ENCODE results near the gene TMBIM1. TPM values are rescaled to one million over a fixed set of nuclear protein-coding genes. Genes with fewer than 3 reads are reported as not detected.
A peak's percentile ranks its signal among the peaks of the same experiment; 100 is the strongest.

Gene TMBIM1
- total and polyA plus RNA-seq, 4 donors = 92.1 to 258 (median 147) TPM

- DNase-seq (no peak), ATAC-seq (ENCODE audit: insufficient read depth, low FRiP score) (no peak)
- no peak for TF ChIP-seq CTCF (IDR thresholded peaks at IDR 0.05; ENCODE audit: control extremely low read depth, extremely low read depth)
- Histone ChIP-seq H3K4me1 (ENCODE audit: control insufficient read depth in 5 of 5, insufficient read depth in 5 of 5, low read length in 5 of 5) (peaks cover 0 to 17% (median 6%) of the 10 kb centered on the region in 5 donors), H3K27me3 (ENCODE audit: control insufficient read depth in 3 of 3, insufficient read depth in 3 of 3, low read length in 2 of 3) (no peaks in the 10 kb centered on the region), H3K27ac (ENCODE audit: low read depth in 1 of 2, low read length in 1 of 2) (no peak overlapping the region), H3K36me3 (ENCODE audit: control insufficient read depth in 4 of 4, insufficient read depth in 4 of 4, low read length in 4 of 4) (peaks cover 32 to 49% (median 41%) of the 10 kb centered on the region in 4 donors), H3K9ac (ENCODE audit: insufficient read depth in 1 of 2, low read length in 2 of 2) (no peak overlapping the region), H3K9me3 (ENCODE audit: control insufficient read depth in 4 of 4, insufficient read depth in 3 of 4, low read length in 3 of 4) (no peaks in the 10 kb centered on the region), H3K4me3 (no peak overlapping the region)
- 5 to 6% methylated on average over 1 of the region's 1 CpG for WGBS, 2 donors
Observed at GRCh38 chr2:218230882-218231281, 61.4 kb downstream of the TMBIM1 start.

DNA sequence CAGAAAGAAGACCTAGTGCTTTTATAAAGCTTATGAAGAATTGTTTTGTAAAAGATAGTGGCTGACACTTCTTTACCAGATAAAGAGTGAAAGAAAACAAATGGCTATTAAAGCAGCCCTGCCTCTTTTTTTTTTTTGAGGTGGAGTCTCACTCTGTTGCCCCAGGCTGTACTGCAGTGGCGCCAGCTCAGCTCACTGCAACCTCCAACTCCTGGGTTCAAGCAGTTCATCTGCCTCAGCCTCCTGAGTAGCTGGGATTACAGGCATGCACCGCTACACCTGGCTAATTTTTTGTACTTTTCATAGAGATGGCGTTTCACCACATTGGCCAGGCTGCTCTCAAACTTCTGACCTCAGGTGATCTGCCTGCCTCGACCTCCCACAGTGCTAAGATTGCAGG, 62.5 kb downstream of the TMBIM1 start:
- no peak for DNase-seq
- WGBS, 2 donors = 82% methylated on average over 4 of the region's 4 CpGs
- H3K4me3 ChIP-seq = no peak overlapping the region
- peaks cover 28 to 43% (median 36%) of the 10 kb centered on the region in 4 donors for H3K36me3 ChIP-seq (ENCODE audit: control insufficient read depth in 4 of 4, insufficient read depth in 4 of 4, low read length in 4 of 4)
- H3K27ac ChIP-seq (ENCODE audit: low read depth in 1 of 2, low read length in 1 of 2) = peak overlapping the region in 1 of 2 donors; percentile 39
- H3K9ac ChIP-seq (ENCODE audit: insufficient read depth in 1 of 2, low read length in 2 of 2) = no peak overlapping the region
- peaks cover 0 to 17% (median 4%) of the 10 kb centered on the region in 5 donors for H3K4me1 ChIP-seq (ENCODE audit: control insufficient read depth in 5 of 5, insufficient read depth in 5 of 5, low read length in 5 of 5)
- ATAC-seq (ENCODE audit: insufficient read depth, low FRiP score) = no peak
- no peaks in the 10 kb centered on the region for H3K27me3 ChIP-seq (ENCODE audit: control insufficient read depth in 3 of 3, insufficient read depth in 3 of 3, low read length in 2 of 3)
- no peaks in the 10 kb centered on the region for H3K9me3 ChIP-seq (ENCODE audit: control insufficient read depth in 4 of 4, insufficient read depth in 3 of 4, low read length in 3 of 4)
- no peak for TF ChIP-seq CTCF (IDR thresholded peaks at IDR 0.05; ENCODE audit: control extremely low read depth, extremely low read depth)

DNA sequence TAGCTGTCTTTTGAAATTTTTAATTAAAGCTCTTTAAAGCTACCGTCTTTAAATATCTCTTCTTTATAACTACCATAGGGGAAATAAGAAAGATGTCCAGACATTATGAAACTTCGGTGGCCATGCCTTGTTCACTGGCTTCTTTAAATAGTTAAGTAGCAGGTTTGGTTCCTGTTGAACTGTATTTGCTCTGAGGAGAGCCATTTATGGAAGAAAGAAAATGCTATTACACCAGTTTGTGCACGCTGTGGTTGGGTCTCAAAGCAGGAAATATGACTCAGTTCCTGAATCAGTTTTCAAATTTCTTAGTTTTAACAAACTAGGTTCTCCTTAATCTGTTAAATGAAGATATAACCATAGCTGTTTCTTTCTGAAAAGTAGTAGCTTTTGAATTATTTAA, 63.1 kb downstream of the TMBIM1 start:
- Histone ChIP-seq H3K4me3 (no peak overlapping the region), H3K27ac (ENCODE audit: low read depth in 1 of 2, low read length in 1 of 2) (no peak overlapping the region), H3K4me1 (ENCODE audit: control insufficient read depth in 5 of 5, insufficient read depth in 5 of 5, low read length in 5 of 5) (peaks cover 0 to 19% (median 3%) of the 10 kb centered on the region in 5 donors), H3K36me3 (ENCODE audit: control insufficient read depth in 4 of 4, insufficient read depth in 4 of 4, low read length in 4 of 4) (peaks cover 28 to 43% (median 37%) of the 10 kb centered on the region in 4 donors), H3K9me3 (ENCODE audit: control insufficient read depth in 4 of 4, insufficient read depth in 3 of 4, low read length in 3 of 4) (no peaks in the 10 kb centered on the region), H3K9ac (ENCODE audit: insufficient read depth in 1 of 2, low read length in 2 of 2) (no peak overlapping the region), H3K27me3 (ENCODE audit: control insufficient read depth in 3 of 3, insufficient read depth in 3 of 3, low read length in 2 of 3) (no peaks in the 10 kb centered on the region)
- DNase-seq (peak in 1 of 3 donors; percentile 13), ATAC-seq (ENCODE audit: insufficient read depth, low FRiP score) (peak; percentile 65)
- no peak for TF ChIP-seq CTCF (IDR thresholded peaks at IDR 0.05; ENCODE audit: control extremely low read depth, extremely low read depth)
- 12 to 19% methylated on average over 3 of the region's 3 CpGs for WGBS, 2 donors
